Neural cell (in vitro differentiated cells): ENCODE measurements around the gene VPS26C.

Experiments
- CTCF ChIP-seq: fragments of 450-650 bp; IDR thresholded peaks from 2 replicates; pipeline ENCODE4 v1.5.1; 2014; ENCODE audit warnings: antibody characterized with exemption, mild to moderate bottlenecking, moderate library complexity; ENCODE audit not compliant: poor library complexity, severe bottlenecking
- EP300 ChIP-seq: fragments of 450-650 bp; conservative IDR thresholded peaks from 2 replicates; pipeline ENCODE4 v1.6.1; 2014; ENCODE audit warnings: antibody characterized with exemption, mild to moderate bottlenecking, moderate library complexity; ENCODE audit not compliant: poor library complexity, severe bottlenecking

DNA sequence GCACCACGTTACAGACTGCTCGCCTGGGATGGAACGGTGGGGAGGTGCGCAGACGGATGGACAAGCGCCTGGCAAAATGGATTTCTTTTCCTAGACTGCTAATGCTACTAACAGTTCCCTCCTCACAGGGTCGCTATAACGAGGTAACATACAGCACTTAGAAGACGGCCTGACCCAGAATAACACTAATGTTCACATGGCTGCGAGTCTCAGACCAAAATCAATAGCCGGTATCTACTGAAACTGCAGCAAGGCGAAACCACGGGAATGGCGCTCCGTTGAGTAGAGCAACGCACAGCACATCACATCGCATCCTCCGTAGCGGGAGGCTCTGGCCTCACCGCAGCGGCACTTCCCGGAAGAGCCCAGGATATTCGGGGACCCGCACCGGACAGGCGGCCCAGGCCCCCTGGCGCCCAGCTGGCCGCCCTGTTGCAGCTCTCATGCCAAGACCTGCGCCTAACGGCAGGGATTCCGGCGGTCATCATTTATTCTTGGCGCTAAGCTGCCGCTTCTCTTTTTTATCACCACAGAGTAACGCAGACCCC, 46.6 kb downstream of the VPS26C start:
- TF ChIP-seq CTCF, result no peak
- TF ChIP-seq EP300, result no peak
